HFFc6 (cell line): Measurements from ENCODE around the gene GALNT15. TPM values are rescaled to one million over a fixed set of nuclear protein-coding genes. Genes with fewer than 3 reads are reported as not detected.

Experiments
- DNase-seq: peaks from one replicate; pipeline ENCODE4 v3.0.0-alpha.2; 2018
- H3K27ac Mint-ChIP-seq: 2 replicates; pipeline ENCODE4 v1.8.0; 2020; ENCODE audit warnings: mild to moderate bottlenecking, mixed read lengths
- H3K27me3 Mint-ChIP-seq: 2 replicates; pipeline ENCODE4 v1.8.0; 2021; ENCODE audit warnings: mild to moderate bottlenecking, moderate library complexity, mixed read lengths; ENCODE audit not compliant: insufficient read depth
- H3K36me3 Mint-ChIP-seq: 2 replicates; pipeline ENCODE4 v1.8.0; 2021; ENCODE audit warnings: low read depth, mixed read lengths
- H3K4me1 Mint-ChIP-seq: 2 replicates; pipeline ENCODE4 v1.8.0; 2020; ENCODE audit warnings: low read depth, mixed read lengths
- H3K4me3 Mint-ChIP-seq: 2 replicates; pipeline ENCODE4 v1.8.0; 2020; ENCODE audit warnings: mild to moderate bottlenecking, moderate library complexity, mixed read lengths
- H3K9me3 Mint-ChIP-seq: 2 replicates; pipeline ENCODE4 v1.8.0; 2020; ENCODE audit warnings: mild to moderate bottlenecking, mixed read lengths
- long read RNA-seq: library from polyadenylated mRNA; unstranded; transcript quantifications from one replicate; pipeline ENCODE4 v2.0.0, GENCODE V29; 2019
- total RNA-seq, 6 experiments: library from RNA; stranded (reverse); fragmentation: NEBNext Ultra II Directional; extraction: Animal tissue kit (Norgen Biotek cat#: 25700); gene quantifications; 2 replicates in 1 of 6; 3 replicates in 5 of 6; pipeline ENCODE4 v1.2.3, GENCODE V29; 2021
- TF ChIP-seq, protein P1 (sequence below): fragments of 200-600 bp; sonication (generic); IDR thresholded peaks from 2 replicates; pipeline ENCODE4 v1.5.0; 2021; ENCODE audit warnings: antibody characterized with exemption, mild to moderate bottlenecking

The GALNT15 gene, protein sequence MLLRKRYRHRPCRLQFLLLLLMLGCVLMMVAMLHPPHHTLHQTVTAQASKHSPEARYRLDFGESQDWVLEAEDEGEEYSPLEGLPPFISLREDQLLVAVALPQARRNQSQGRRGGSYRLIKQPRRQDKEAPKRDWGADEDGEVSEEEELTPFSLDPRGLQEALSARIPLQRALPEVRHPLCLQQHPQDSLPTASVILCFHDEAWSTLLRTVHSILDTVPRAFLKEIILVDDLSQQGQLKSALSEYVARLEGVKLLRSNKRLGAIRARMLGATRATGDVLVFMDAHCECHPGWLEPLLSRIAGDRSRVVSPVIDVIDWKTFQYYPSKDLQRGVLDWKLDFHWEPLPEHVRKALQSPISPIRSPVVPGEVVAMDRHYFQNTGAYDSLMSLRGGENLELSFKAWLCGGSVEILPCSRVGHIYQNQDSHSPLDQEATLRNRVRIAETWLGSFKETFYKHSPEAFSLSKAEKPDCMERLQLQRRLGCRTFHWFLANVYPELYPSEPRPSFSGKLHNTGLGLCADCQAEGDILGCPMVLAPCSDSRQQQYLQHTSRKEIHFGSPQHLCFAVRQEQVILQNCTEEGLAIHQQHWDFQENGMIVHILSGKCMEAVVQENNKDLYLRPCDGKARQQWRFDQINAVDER
- 1 to 10 TPM; 5.5 to 7.2 (median 6.4) TPM for total RNA-seq
- long read RNA-seq, full-length matches to known transcripts = 4 of 5 reads
- long read RNA-seq, partial matches to known transcripts = 0 of 5 reads
- long read RNA-seq, other reads (novel, unspliced or antisense) = 1 of 5 reads

DNA sequence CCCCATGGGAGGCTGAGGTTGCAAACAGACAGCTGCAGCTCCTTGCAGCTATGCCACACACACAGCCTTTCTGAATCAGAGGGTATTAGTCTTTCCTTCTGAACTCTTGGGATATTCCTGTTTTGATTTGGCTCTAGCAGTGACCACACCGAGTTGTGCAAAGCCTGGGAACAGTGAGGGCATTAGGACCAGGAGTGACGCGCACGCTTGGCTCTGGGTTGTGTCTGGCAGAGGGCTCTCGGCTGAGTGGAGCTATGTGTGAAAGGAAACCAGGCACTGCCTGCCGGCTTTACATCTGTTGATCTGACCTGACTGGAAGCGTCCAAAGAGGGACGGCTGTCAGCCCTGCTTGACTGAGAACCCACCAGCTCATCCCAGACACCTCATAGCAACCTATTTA is at the start of gene GALNT15:
Gene GALNT15, plus strand, starts transcription at position 292 of the 400 bp plus-strand sequence. CDS start 472 bp downstream, outside the sequence.
- DNase-seq = peak; percentile 94
- peaks cover 9% of the 10 kb centered on the region for H3K36me3 Mint-ChIP-seq
- peaks cover 1% of the 10 kb centered on the region; the same call in 1 of the 2 replicates for H3K27me3 Mint-ChIP-seq
- H3K4me1 Mint-ChIP-seq = peaks cover 78% of the 10 kb centered on the region
- TF ChIP-seq, protein P1, sequence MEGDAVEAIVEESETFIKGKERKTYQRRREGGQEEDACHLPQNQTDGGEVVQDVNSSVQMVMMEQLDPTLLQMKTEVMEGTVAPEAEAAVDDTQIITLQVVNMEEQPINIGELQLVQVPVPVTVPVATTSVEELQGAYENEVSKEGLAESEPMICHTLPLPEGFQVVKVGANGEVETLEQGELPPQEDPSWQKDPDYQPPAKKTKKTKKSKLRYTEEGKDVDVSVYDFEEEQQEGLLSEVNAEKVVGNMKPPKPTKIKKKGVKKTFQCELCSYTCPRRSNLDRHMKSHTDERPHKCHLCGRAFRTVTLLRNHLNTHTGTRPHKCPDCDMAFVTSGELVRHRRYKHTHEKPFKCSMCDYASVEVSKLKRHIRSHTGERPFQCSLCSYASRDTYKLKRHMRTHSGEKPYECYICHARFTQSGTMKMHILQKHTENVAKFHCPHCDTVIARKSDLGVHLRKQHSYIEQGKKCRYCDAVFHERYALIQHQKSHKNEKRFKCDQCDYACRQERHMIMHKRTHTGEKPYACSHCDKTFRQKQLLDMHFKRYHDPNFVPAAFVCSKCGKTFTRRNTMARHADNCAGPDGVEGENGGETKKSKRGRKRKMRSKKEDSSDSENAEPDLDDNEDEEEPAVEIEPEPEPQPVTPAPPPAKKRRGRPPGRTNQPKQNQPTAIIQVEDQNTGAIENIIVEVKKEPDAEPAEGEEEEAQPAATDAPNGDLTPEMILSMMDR = no peak
- H3K4me3 Mint-ChIP-seq = peak within 1 kb of the TSS; percentile 87
- no peaks in the 10 kb centered on the region for H3K9me3 Mint-ChIP-seq
- H3K27ac Mint-ChIP-seq = peak within 1 kb of the TSS; percentile 94

DNA sequence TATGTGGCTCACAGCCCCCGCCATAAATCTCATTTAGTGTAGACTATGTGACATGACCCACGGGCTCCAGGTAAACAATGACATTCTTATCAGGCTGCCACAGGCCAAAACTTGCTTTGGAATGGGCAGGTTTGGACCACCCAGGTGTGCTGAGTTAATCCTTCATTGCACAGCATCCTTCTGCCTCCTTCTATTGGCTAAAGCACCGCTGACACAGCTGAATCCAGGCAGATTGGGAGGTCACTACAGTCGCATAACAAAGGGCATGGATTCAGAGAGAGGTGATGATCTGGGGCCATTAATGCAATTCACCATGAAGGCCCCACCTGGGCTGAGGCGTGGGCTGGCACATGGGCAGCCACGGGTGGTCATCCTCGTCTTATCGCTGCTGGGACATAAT is 47.8 kb upstream of the GALNT15 start:
- DNase-seq = no peak
- Mint-ChIP-seq H3K4me1 (peaks cover 63% of the 10 kb centered on the region), H3K27ac (no peak overlapping the region), H3K36me3 (peaks cover 9% of the 10 kb centered on the region; the same call in 1 of the 2 replicates), H3K27me3 (peaks cover 1% of the 10 kb centered on the region; the same call in 1 of the 2 replicates), H3K4me3 (no peak overlapping the region), H3K9me3 (no peaks in the 10 kb centered on the region)
- TF ChIP-seq, protein P1 = no peak

GRCh38 chr3:16127249-16127648 is 47.2 kb upstream of the GALNT15 start:
- Mint-ChIP-seq H3K27ac (no peak overlapping the region), H3K9me3 (no peaks in the 10 kb centered on the region), H3K4me3 (no peak overlapping the region), H3K27me3 (peaks cover 1% of the 10 kb centered on the region; the same call in 1 of the 2 replicates), H3K36me3 (peaks cover 5% of the 10 kb centered on the region; the same call in 1 of the 2 replicates), H3K4me1 (peaks cover 57% of the 10 kb centered on the region)
- TF ChIP-seq, protein P1 = no peak
- no peak for DNase-seq

DNA sequence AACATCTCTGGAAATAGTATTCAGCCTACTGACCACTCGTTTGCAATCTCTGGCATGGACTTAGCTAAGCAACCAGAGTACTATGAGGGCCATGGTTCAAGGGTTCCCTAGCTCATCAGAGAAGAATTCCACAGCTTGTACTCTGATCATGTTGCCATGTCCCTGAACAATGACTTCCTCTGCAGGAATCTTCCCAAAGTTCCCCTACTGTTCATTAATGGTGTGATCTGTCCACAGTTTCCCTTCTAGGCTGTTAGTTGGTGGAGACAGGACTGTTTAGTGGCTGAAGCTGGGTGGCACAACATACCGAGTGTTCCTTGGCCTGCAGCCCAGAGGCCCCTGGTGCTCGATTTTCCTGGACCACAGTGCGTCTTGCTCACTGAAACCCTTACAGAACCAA is 44.4 kb upstream of the GALNT15 start:
- Mint-ChIP-seq H3K9me3 (no peaks in the 10 kb centered on the region), H3K4me3 (peak overlapping the region; percentile 27), H3K36me3 (peaks cover 4% of the 10 kb centered on the region; the same call in 1 of the 2 replicates), H3K27ac (peak overlapping the region; percentile 81), H3K4me1 (peaks cover 35% of the 10 kb centered on the region), H3K27me3 (peaks cover 1% of the 10 kb centered on the region; the same call in 1 of the 2 replicates)
- peak; percentile 88 for DNase-seq
- TF ChIP-seq, protein P1 = 0 out of 2 replicates have a peak, but pooled peaks have one; percentile 19

GRCh38 chr3:16132190-16132589 is 42.3 kb upstream of the GALNT15 start:
- H3K4me1 Mint-ChIP-seq = peaks cover 40% of the 10 kb centered on the region

More at GRCh38 chr3:16132190-16132589, 42.3 kb upstream of the GALNT15 start:
- peaks cover 3% of the 10 kb centered on the region for H3K9me3 Mint-ChIP-seq
- H3K27ac Mint-ChIP-seq = no peak overlapping the region
- no peak for DNase-seq
- H3K4me3 Mint-ChIP-seq = no peak overlapping the region
- TF ChIP-seq, protein P1 = no peak
- H3K27me3 Mint-ChIP-seq = no peaks in the 10 kb centered on the region; the same call in 1 of the 2 replicates
- H3K36me3 Mint-ChIP-seq = peaks cover 9% of the 10 kb centered on the region
